CD14-positive monocyte (primary cell): Measurements from ENCODE around the gene MRPS14. TPM values are rescaled to one million over a fixed set of nuclear protein-coding genes. Genes with fewer than 3 reads are reported as not detected.

Experiments
- DNase-seq, 3 donors: peaks; one replicate each; pipeline ENCODE4 v3.0.0-alpha.2; 2011 to 2022
- H2AFZ ChIP-seq: 2 replicates; pipeline ENCODE4 v1.6.0; 2012; ENCODE audit warnings: mild to moderate bottlenecking, low read depth, low read length, inconsistent platforms; ENCODE audit not compliant: insufficient read depth, poor library complexity, severe bottlenecking
- H3K27ac ChIP-seq, 2 donors: 1 replicate in 1 of 2; 2 replicates in 1 of 2; pipeline ENCODE4 v1.5.1; 2012 to 2013; ENCODE audit warnings: low read length in 2 of 2, control low read depth in 1 of 2, inconsistent platforms in 1 of 2, low read depth in 1 of 2, mild to moderate bottlenecking in 1 of 2
- H3K27me3 ChIP-seq, 2 donors: one replicate each; pipeline versions ENCODE4 v1.6.0 to v1.6.1; 2011 to 2013; ENCODE audit warnings: low read length in 2 of 2; ENCODE audit not compliant: control insufficient read depth in 2 of 2, insufficient read depth in 2 of 2
- H3K36me3 ChIP-seq, 2 donors: replicated peaks in 1 of 2; 1 replicate in 1 of 2; 2 replicates in 1 of 2; pipeline versions ENCODE4 v1.5.1 to v1.6.1; 2012 to 2013; ENCODE audit warnings: low read length in 2 of 2, control low read depth in 1 of 2, inconsistent platforms in 1 of 2, mild to moderate bottlenecking in 1 of 2; ENCODE audit not compliant: insufficient read depth in 2 of 2, control insufficient read depth in 1 of 2
- H3K4me1 ChIP-seq, 2 donors: 1 replicate in 1 of 2; 2 replicates in 1 of 2; pipeline versions ENCODE4 v1.5.1 to v1.6.1; 2012 to 2013; ENCODE audit warnings: low read length in 2 of 2, control low read depth in 1 of 2, inconsistent platforms in 1 of 2, mild to moderate bottlenecking in 1 of 2, moderate library complexity in 1 of 2; ENCODE audit not compliant: insufficient read depth in 2 of 2, control insufficient read depth in 1 of 2
- H3K4me2 ChIP-seq: replicated peaks from 2 replicates; pipeline ENCODE3; 2012; ENCODE audit warnings: low read length, moderate library complexity, mild to moderate bottlenecking; ENCODE audit not compliant: poor library complexity, severe bottlenecking; ENCODE audit errors: extremely low read depth
- H3K4me3 ChIP-seq, 3 experiments: fragments of 200-600 bp in 1 of 3; sonication (generic) in 1 of 3; replicated peaks in 1 of 3; 1 replicate in 2 of 3; 2 replicates in 1 of 3; pipeline ENCODE4 v1.5.1; 2011 to 2013; ENCODE audit warnings: low read length in 3 of 3, mild to moderate bottlenecking in 3 of 3, control low read depth in 2 of 3, low read depth in 2 of 3, inconsistent platforms in 1 of 3, moderate library complexity in 1 of 3
- H3K79me2 ChIP-seq: 2 replicates; pipeline ENCODE4 v1.6.0; 2012; ENCODE audit warnings: mild to moderate bottlenecking, control low read depth, inconsistent platforms, low read length, moderate library complexity; ENCODE audit not compliant: insufficient read depth
- H3K9ac ChIP-seq: 2 replicates; pipeline ENCODE4 v1.6.0; 2017; ENCODE audit warnings: low read length, mild to moderate bottlenecking; ENCODE audit not compliant: insufficient read depth, poor library complexity, severe bottlenecking
- H3K9me3 ChIP-seq, 2 donors: replicated peaks in 1 of 2; 1 replicate in 1 of 2; 2 replicates in 1 of 2; pipeline versions ENCODE4 v1.5.1 to v1.6.1; 2012 to 2013; ENCODE audit warnings: low read length in 2 of 2, control low read depth in 1 of 2; ENCODE audit not compliant: control insufficient read depth in 1 of 2, insufficient read depth in 1 of 2
- H4K20me1 ChIP-seq: 2 replicates; pipeline ENCODE4 v1.6.0; 2012; ENCODE audit warnings: mild to moderate bottlenecking, low read length, control low read depth, moderate library complexity; ENCODE audit not compliant: insufficient read depth
- H3K27ac Mint-ChIP-seq, 7 donors: one replicate each; pipeline ENCODE4 v1.8.0; 2020; ENCODE audit warnings: mild to moderate bottlenecking in 7 of 7, mixed read lengths in 7 of 7, moderate library complexity in 6 of 7, inconsistent platforms in 2 of 7
- H3K27me3 Mint-ChIP-seq, 3 donors: one replicate each; pipeline ENCODE4 v1.8.0; 2021 to 2022; ENCODE audit warnings: low read depth in 3 of 3, mild to moderate bottlenecking in 3 of 3, mixed read lengths in 3 of 3, moderate library complexity in 3 of 3, inconsistent platforms in 1 of 3
- H3K36me3 Mint-ChIP-seq, 2 donors: one replicate each; pipeline ENCODE4 v1.8.0; 2020; ENCODE audit warnings: mixed read lengths in 2 of 2, inconsistent platforms in 1 of 2, mild to moderate bottlenecking in 1 of 2
- H3K4me1 Mint-ChIP-seq: one replicate; pipeline ENCODE4 v1.8.0; 2020; ENCODE audit warnings: mild to moderate bottlenecking, mixed read lengths
- H3K4me3 Mint-ChIP-seq, 2 donors: one replicate each; pipeline ENCODE4 v1.8.0; 2020; ENCODE audit warnings: mild to moderate bottlenecking in 2 of 2, mixed read lengths in 2 of 2, moderate library complexity in 1 of 2
- H3K9me3 Mint-ChIP-seq, 7 donors: one replicate each; pipeline ENCODE4 v1.8.0; 2020 to 2022; ENCODE audit warnings: mixed read lengths in 7 of 7, mild to moderate bottlenecking in 6 of 7, moderate library complexity in 6 of 7, inconsistent platforms in 2 of 7
- CTCF ChIP-seq: fragments of 200-600 bp; IDR thresholded peaks from one replicate; pipeline ENCODE4 v1.8.0; 2022; ENCODE audit warnings: antibody characterized with exemption, mild to moderate bottlenecking
- WGBS: methylation state at CpG from one replicate; pipeline ENCODE4 v1.1.5; 2013; ENCODE audit warnings: missing lambda C conversion rate; ENCODE audit not compliant: insufficient coverage; 5-methylcytosine and 5-hydroxymethylcytosine counted together
- intact Hi-C, 2 donors: fragments of 100-400 bp; cut with micrococcal nuclease; formaldehyde crosslinking; loops; one replicate each; pipeline versions ENCODE4 v1.15.0 to v1.15.1; 2023
- polyA plus RNA-seq, 3 donors: library from polyadenylated mRNA; depleted of rRNA in 1 of 3; unstranded in 2 of 3; stranded (reverse) in 1 of 3; fragments of 300-500 nt in 2 of 3; fragments of >200 nt in 1 of 3; fragmentation: Illumina TruSeq in 2 of 3; gene quantifications; 1 replicate in 2 of 3; 2 replicates in 1 of 3; pipeline ENCODE4 v1.2.3, GENCODE V29; 2012 to 2021

The MRPS14 gene
- polyA plus RNA-seq, 3 donors: 5.4 to 53.2 (median 48.1) TPM

DNA sequence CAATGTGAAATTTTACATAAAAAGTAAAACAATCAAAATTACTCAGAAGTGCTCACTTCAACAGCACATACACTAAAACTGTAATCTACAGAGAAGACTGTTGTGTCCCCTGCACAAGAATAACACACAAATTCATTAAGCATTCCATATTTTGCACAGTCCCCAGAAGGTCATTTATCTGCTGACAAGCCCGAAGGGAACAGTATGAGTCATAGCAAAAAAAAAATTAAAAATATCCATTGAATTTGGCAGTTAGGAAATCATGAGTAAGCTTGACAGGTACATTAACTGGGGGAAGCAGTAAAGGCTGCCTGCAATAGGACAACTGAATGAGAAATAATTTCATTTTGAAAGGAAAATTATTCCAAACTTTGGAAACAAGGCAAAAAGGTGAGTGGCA, 26.7 kb downstream of the MRPS14 start:
- Mint-ChIP-seq H3K36me3 (peaks cover 26 to 30% of the 10 kb centered on the region in 2 donors), H3K27me3 (no peaks in the 10 kb centered on the region), H3K4me3 (no peak overlapping the region), H3K9me3 (no peaks in the 10 kb centered on the region), H3K27ac (peak overlapping the region in 1 of 7 donors; percentile 74), H3K4me1 (peaks cover 19% of the 10 kb centered on the region)
- peaks cover under 1% of the 10 kb centered on the region for H4K20me1 ChIP-seq
- no peak overlapping the region for H3K4me3 ChIP-seq
- no peak overlapping the region for H2AFZ ChIP-seq
- 40% methylated on average over 1 of the region's 1 CpG for WGBS
- H3K27me3 ChIP-seq: no peaks in the 10 kb centered on the region
- no peak for TF ChIP-seq CTCF
- H3K36me3 ChIP-seq: peaks cover 4 to 51% of the 10 kb centered on the region in 2 donors
- no peaks in the 10 kb centered on the region for H3K9me3 ChIP-seq
- intact Hi-C loops: loop anchor here (5.0 to 10.0 kb wide), 2 partner anchors 224 to 972 kb away; partner anchors contain the start of gene RC3H1 (in 1 of the 2)
- H3K27ac ChIP-seq: no peak overlapping the region
- peaks cover 19 to 20% of the 10 kb centered on the region in 2 donors for H3K4me1 ChIP-seq
- no peak overlapping the region for H3K9ac ChIP-seq
- DNase-seq: peak in 2 of 3 donors; percentile 14 to 25
- H3K79me2 ChIP-seq: peaks cover 17% of the 10 kb centered on the region
- H3K4me2 ChIP-seq: no peak overlapping the region

DNA sequence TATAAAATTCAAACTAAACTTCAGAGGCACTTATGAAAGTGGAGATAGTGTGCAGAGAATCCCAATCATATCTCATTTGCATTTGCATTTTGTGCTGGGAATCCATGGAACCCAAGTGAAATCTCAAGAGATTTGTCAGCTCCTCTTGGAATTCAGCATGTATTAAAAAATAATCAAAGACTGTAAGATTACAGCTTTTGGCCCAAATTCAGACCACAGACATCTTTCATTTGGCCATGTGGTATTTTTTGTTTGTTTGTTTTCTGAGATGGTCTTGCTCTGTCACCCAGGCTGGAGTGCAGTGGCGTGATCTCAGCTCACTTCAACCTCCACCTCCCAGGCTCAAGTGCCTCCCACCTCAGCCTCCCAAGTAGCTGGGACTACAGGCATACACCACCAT, 27.3 kb downstream of the MRPS14 start:
- no peak overlapping the region for H3K4me2 ChIP-seq
- H3K27ac Mint-ChIP-seq: peak overlapping the region in 2 of 7 donors; percentile 15 to 74

More for the DNA sequence above, 27.3 kb downstream of the MRPS14 start:
- no peaks in the 10 kb centered on the region for H3K9me3 Mint-ChIP-seq
- Histone ChIP-seq H3K79me2 (peaks cover 11% of the 10 kb centered on the region), H3K4me1 (peaks cover 14 to 15% of the 10 kb centered on the region in 2 donors), H3K9me3 (no peaks in the 10 kb centered on the region), H3K36me3 (peaks cover 5 to 55% of the 10 kb centered on the region in 2 donors), H3K27ac (no peak overlapping the region), H2AFZ (no peak overlapping the region), H3K9ac (no peak overlapping the region), H3K4me3 (no peak overlapping the region), H3K27me3 (no peaks in the 10 kb centered on the region), H4K20me1 (no peaks in the 10 kb centered on the region)
- intact Hi-C loops: loop anchor here (5.0 to 10.0 kb wide), 2 partner anchors 224 to 971 kb away; partner anchors contain the start of gene RC3H1 (in 1 of the 2)
- H3K36me3 Mint-ChIP-seq: peaks cover 28 to 32% of the 10 kb centered on the region in 2 donors
- no peak for TF ChIP-seq CTCF
- no peak overlapping the region for H3K4me3 Mint-ChIP-seq
- no CpG with 5 or more reads among the region's 1 CpG for WGBS
- no peaks in the 10 kb centered on the region for H3K27me3 Mint-ChIP-seq
- DNase-seq: no peak
- peaks cover 13% of the 10 kb centered on the region for H3K4me1 Mint-ChIP-seq
